GM19238 (cell line): ENCODE data around the gene SFT2D1.
A peak's percentile ranks its signal among the peaks of the same experiment; 100 is the strongest.
"Not testable (repeated sequence)": the region's sequence is repeated elsewhere in the genome, so short reads cannot be mapped to it uniquely, and the experiment has no call there.

Source experiments
- DNase-seq: peaks from one replicate; pipeline ENCODE4 v3.0.0; 2011; ENCODE audit warnings: low spot score; ENCODE audit not compliant: insufficient read length

The SFT2D1 gene

GRCh38 chr6:166342349-166343149 lies at the start of gene SFT2D1:
TSS of gene SFT2D1 (minus strand) at chr6:166342545. CDS start at chr6:166342481, 64 bp downstream.
- peak; percentile 85 for DNase-seq

GRCh38 chr6:166389119-166389518 lies 46.8 kb upstream of the SFT2D1 start:
- DNase-seq = no peak

GRCh38 chr6:166388290-166389004 lies 46.1 kb upstream of the SFT2D1 start:
- DNase-seq = no peak

GRCh38 chr6:166387642-166388289 lies 45.4 kb upstream of the SFT2D1 start:
- DNase-seq = no peak

GRCh38 chr6:166387098-166387497 lies 44.8 kb upstream of the SFT2D1 start:
- DNase-seq = not testable (repeated sequence)

DNA sequence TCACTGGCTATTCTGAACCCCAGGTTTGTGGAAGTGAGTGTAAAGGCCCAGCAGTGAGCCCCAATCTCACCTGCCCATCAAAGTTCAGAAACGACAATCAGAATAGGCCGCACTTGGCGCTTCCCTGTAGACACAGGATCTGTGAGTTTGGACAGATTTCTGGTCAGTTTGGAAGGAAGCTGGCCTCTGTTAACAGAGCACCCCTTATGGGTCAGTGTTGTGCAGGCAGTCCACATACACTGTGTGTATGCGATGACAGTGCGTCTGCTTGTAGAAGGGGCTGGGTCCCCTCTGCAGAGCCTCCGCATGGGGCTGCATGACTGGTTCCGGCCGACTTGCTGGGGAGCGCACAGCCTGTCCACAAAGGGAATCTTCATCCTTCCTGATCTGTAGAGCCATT lies 43.8 kb upstream of the SFT2D1 start:
- DNase-seq = no peak

DNA sequence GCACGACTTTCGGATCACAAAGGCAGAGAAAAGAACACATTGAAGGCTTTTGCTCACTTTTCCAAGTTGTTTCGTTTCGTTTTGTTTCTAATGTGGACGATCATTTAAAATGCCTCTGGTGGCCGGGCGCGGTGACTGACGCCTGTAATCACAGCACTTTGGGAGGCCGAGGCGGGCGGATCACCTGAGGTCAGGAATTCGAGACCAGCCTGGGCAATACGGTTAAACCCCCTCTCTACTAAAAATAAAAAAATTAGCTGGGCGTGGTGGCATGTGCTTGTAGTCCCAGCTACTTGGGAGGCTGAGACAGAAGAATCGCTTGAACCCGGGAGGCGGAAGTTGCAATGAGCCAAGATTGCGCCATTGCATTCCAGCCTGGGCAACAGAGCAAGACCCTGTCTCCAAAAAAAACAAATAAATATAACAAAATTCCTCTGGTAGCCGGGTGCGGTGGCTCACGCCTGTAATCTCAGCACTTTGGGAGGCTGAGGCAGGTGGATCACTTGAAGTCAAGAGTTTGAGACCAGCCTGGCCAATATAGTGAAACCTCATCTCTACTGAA lies 41.5 kb upstream of the SFT2D1 start:
- DNase-seq = not testable (repeated sequence)

DNA sequence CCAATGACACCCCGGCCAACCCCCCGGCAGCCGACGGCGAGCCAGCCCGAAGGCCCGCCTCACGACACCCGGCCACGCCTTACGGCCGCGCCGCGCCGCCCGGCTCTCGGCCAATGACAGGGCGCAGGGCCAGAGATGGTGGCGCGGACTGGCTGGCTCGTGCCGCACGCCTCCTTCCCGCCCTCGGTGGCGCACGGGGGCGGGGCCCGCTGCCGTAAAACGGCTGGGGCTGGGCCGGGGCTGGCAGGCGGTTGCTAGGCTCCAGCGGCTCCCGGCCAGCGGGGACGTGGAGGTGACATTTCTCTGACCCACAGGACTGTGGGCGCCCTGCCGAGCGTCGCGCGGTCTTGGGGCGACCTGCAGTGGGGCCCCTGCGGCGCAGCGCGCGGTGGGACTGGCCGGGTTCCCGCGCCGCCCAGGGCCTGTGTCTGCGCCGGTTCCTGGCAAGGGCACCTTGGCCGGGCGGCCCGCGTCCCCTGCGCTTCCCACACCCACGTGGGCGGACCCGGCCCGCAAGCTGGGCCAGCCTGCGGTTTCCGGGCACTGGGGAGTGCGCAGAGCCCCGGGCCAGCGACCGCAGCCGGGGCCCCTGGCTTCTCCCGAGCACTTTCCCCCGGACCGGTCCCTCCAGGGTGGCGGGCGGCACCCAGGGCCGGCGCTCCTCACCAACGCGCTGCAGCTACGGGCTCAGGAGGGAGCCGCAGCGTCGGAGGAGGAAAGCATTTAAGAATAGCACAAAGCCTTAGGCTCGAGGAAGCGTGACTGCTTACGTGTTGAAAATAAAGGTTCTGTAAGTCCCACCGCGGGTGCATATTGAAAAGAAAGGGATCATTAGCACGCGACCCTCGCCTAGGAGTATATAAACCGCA lies 40.8 kb upstream of the SFT2D1 start, which contains the start of gene MPC1:
Gene MPC1, minus strand, starts transcription at position 8 of the 869 bp plus-strand sequence. CDS start 64 bp downstream, outside the sequence.
- peak; percentile 97 for DNase-seq

DNA sequence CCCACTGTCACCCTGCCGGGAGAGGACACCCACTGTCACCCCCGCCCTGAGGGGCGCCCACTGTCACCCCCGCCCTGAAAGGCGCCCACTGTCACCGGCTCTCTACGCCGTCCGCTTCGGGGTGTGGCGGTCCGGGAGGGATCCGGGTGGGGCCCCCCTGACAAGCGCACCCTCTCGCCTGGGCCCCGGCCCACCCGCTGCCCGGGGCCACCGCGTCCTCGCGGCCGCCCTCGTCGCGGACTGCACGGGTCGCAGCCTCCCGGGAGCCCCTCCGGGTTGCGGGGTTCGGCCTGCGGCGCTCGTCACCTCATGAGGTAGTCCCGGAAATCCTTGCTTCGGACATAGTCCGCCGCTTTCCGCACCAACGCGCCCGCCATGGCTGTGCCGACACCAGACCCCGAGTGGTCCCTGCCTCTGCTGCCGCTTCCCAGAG lies 40.2 kb upstream of the SFT2D1 start:
- DNase-seq = no peak

GRCh38 chr6:166381733-166382499 lies 39.6 kb upstream of the SFT2D1 start:
- peak; percentile 60 for DNase-seq

DNA sequence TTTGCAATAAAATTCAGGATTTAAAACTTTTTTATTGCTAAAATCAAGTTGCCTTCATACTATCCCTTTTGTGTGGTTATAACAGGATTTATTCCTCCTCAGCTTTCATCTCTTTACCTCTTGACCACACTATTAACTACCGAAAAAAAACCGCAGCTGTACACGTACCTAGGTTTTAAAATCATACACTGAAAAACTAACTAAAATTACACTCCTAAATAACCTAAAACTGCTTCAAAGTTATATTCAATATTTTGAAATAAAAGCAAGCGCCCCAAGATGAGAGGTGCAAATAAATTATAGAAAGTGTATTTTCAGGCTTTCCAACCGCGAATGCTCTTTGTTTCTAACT lies 39.0 kb upstream of the SFT2D1 start:
- DNase-seq = no peak

DNA sequence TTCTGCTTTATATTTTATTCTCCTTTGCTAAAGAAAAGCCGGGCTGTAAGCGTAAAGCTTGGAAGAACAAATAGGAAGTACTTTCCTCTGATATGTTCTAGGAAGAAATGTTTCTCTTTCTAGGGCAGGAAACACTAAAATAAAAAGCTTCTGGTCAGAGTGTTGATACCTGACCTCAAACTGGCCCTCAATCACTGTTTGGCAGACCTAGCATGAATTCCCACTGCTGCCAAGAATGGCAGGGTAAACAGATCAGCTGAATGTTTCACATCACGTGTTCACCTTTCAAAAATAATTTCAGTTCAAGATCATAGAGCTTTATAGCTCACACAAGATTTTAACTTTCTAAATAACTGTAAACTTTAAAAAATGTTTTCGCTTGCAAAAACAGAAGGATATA lies 37.5 kb upstream of the SFT2D1 start:
- DNase-seq = no peak

DNA sequence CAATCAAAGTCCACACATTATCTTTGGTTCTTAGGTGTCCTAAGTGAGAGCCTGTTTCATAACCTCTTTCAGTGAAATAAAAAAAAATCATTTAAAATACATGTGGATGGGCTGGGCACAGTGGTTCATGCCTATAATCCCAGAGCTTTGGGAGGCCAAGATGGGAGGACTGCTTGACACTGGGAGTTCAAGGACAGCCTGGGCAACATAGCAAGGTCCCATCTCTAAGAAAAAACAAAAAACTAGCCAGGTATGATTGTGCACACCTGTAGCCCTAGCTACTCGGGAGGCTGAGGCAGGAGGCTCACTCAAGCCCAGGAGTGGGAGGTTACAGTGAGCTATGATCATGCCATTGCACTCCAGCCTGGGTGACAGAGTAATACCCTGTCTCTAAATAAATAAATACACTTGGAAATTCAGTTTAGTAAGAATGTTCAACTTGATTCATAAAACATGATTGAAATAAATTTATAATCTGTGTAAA lies 36.8 kb upstream of the SFT2D1 start:
- DNase-seq = no peak

DNA sequence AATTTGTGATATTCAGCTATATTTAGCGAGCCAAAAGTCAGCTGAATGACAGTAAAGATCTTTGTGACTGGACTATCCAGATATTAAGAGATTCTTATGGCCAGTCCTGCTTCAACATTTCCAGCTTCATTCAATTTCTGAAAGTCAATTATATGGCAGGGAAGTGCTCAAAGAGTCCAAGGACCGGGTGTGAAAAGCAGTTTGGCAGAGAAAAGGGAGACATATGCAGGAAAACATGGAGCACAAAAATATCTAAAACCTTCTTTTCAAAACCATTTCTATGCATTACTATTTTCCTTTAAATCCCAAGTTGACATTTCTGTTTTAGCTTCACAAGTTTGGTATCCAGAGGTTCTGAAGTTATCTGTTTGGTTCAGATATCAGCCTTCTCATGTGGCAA lies 35.4 kb upstream of the SFT2D1 start:
- no peak for DNase-seq

GRCh38 chr6:166375013-166375412 lies 32.7 kb upstream of the SFT2D1 start:
- DNase-seq = no peak

- no peak for DNase-seq
Measured at GRCh38 chr6:166370489-166370888, 28.1 kb upstream of the SFT2D1 start.

- no peak for DNase-seq
Measured at GRCh38 chr6:166369782-166370181, 27.4 kb upstream of the SFT2D1 start.

DNA sequence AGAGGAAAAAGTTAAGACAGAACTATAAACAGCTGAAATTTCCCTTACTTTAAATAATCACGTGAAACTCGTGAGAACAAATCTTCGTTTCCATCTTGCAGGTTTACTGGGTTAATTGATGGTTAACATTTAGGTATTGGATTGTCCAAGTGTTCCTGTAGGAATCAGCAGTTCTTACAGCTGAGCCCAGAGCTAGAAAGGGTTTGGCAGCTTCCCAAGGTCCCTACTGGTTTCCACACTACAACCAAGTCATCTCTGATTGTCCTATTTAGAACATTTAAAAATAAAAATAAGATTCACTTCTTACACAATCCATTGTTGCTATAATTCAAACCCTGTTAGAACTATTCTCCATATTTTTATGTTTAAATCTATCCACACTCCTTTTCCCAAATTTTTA lies 24.6 kb upstream of the SFT2D1 start:
- no peak for DNase-seq

DNA sequence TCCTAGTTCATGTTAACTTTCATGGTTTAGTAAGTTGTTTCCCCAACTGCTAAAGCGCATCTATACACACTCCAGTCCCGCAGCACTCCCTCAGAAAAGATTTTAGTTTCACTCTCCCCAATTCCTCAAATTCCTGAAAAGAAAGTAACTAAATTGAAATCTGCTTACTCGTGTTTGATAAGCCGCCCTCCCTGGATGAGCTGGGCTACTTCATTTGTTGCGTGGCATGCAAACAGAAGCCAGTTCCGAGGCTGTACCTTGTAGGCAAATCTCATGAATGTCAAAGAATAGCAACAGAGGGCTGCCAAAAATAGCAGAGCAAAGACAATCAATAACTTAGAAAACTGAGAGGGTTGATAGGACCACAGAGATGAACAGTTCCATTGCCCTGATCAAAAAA lies 23.5 kb upstream of the SFT2D1 start:
- no peak for DNase-seq

DNA sequence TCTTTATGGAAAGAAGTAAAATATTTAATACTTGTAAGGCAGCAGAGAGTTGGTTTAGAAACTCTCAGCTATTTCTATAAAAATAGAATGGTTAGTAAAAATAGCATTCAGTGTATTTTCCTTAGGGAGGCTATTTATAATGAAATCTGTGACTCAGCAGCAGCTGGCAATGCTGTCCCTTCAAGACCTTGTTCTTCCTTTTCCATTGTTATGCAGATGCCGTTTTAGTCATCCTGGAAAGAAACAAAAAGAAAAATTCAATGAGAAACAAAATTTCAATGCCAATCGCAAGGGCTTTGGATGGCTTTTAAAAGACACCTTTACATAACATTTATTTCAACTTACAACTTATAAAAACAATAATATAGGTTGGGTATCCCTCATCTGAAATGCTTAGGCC lies 22.9 kb upstream of the SFT2D1 start:
- no peak for DNase-seq
